Tibial nerve (tissue), 4 donors: Measurements from ENCODE around the gene SELENOH. TPM values are rescaled to one million over a fixed set of nuclear protein-coding genes. Genes with fewer than 3 reads are reported as not detected.
A peak's percentile ranks its signal among the peaks of the same experiment; 100 is the strongest.

Source experiments
- DNase-seq, 2 donors: peaks; one replicate each; pipeline ENCODE4 v3.0.0-alpha.2; 2019; ENCODE audit warnings: low spot score in 2 of 2
- H3K27ac ChIP-seq, 4 donors: fragments of 200-600 bp; sonication (generic) in 3 of 4; one replicate each; pipeline ENCODE4 v1.5.1; 2017 to 2019; ENCODE audit warnings: mild to moderate bottlenecking in 1 of 4
- H3K27me3 ChIP-seq, 2 donors: fragments of 200-600 bp; sonication (generic) in 1 of 2; one replicate each; pipeline versions ENCODE4 v1.5.1 to v1.6.0; 2017 to 2019
- H3K36me3 ChIP-seq, 3 donors: fragments of 200-600 bp; sonication (generic); one replicate each; pipeline ENCODE4 v1.5.1; 2018 to 2019
- H3K4me1 ChIP-seq, 4 donors: fragments of 200-600 bp; sonication (generic) in 3 of 4; one replicate each; pipeline ENCODE4 v1.5.1; 2017 to 2019
- H3K4me3 ChIP-seq, 4 donors: fragments of 200-600 bp; sonication (generic) in 3 of 4; one replicate each; pipeline ENCODE4 v1.5.1; 2017 to 2019; ENCODE audit warnings: mild to moderate bottlenecking in 1 of 4, moderate library complexity in 1 of 4
- H3K9me3 ChIP-seq, 4 donors: fragments of 200-600 bp; sonication (generic) in 3 of 4; one replicate each; pipeline ENCODE4 v1.5.1; 2017 to 2019
- CTCF ChIP-seq, 5 experiments: fragments of 200-600 bp in 3 of 5; fragments of 450-650 bp in 2 of 5; sonication (generic) in 3 of 5; IDR thresholded peaks; one replicate each; pipeline ENCODE4 v1.5.1; 2016 to 2019; ENCODE audit warnings: antibody characterized with exemption in 5 of 5, mild to moderate bottlenecking in 3 of 5, moderate library complexity in 2 of 5
- EP300 ChIP-seq, 2 donors: sonication (generic); formaldehyde crosslinking; IDR thresholded peaks; one replicate each; pipeline ENCODE4 v1.6.1; 2017; ENCODE audit warnings: antibody characterized with exemption in 2 of 2, mild to moderate bottlenecking in 1 of 2
- POLR2A ChIP-seq, 2 donors: fragments of 450-650 bp; IDR thresholded peaks; one replicate each; pipeline ENCODE4 v1.6.1; 2017; ENCODE audit warnings: antibody characterized with exemption in 2 of 2, mild to moderate bottlenecking in 2 of 2, moderate library complexity in 2 of 2
- WGBS, 2 donors: methylation state at CpG; one replicate each; pipeline ENCODE4 v1.1.5; 2018; 5-methylcytosine and 5-hydroxymethylcytosine counted together
- total RNA-seq, 4 donors: library from RNA; depleted of rRNA; stranded (reverse); fragments of >200 nt; gene quantifications; one replicate each; pipeline ENCODE4 v1.1.0, GENCODE V29; 2016

Gene SELENOH
- total RNA-seq, 4 donors from 2014 or later = 78.1 to 146 (median 118) TPM

- DNase-seq = no peak
- H3K4me1 ChIP-seq = peaks cover 0 to 8% (median 0%) of the 10 kb centered on the region in 4 donors
- H3K36me3 ChIP-seq = peaks cover 0 to 43% (median 0%) of the 10 kb centered on the region in 3 donors
- no peak overlapping the region for H3K4me3 ChIP-seq
- no peak overlapping the region for H3K27ac ChIP-seq
- H3K27me3 ChIP-seq = no peaks in the 10 kb centered on the region
- TF ChIP-seq CTCF (IDR thresholded peaks at IDR 0.05) (no peak), EP300 (IDR thresholded peaks at IDR 0.05) (no peak), POLR2A (IDR thresholded peaks at IDR 0.05) (no peak)
- no peaks in the 10 kb centered on the region for H3K9me3 ChIP-seq
These were observed 9.9 kb downstream of the SELENOH start for GRCh38 chr11:57751176-57751575.

GRCh38 chr11:57751676-57752253 is 10.5 kb downstream of the SELENOH start, which contains the start of gene BTBD18:
Gene BTBD18 (minus strand): TSS chr11:57751819. CDS start chr11:57751188, 631 bp downstream.
- no peak for TF ChIP-seq EP300 (IDR thresholded peaks at IDR 0.05)
- TF ChIP-seq CTCF (IDR thresholded peaks at IDR 0.05) = peak; percentile 18 to 52 (median 27)
- no peak for DNase-seq
- H3K27ac ChIP-seq = peak within 1 kb of the TSS in 1 of 4 donors; percentile 20
- peaks cover 0 to 9% (median 0%) of the 10 kb centered on the region in 4 donors for H3K4me1 ChIP-seq
- no peak within 1 kb of the TSS for H3K4me3 ChIP-seq
- H3K36me3 ChIP-seq = peaks cover 0 to 37% (median 0%) of the 10 kb centered on the region in 3 donors
- H3K9me3 ChIP-seq = no peaks in the 10 kb centered on the region
- H3K27me3 ChIP-seq = no peaks in the 10 kb centered on the region
- 46 to 50% methylated on average over 10 of the region's 10 CpGs for WGBS, 2 donors

GRCh38 chr11:57752954-57753353 is 11.7 kb downstream of the SELENOH start:
- H3K27me3 ChIP-seq = no peaks in the 10 kb centered on the region
- 96 to 98% methylated on average over 30 of the region's 30 CpGs for WGBS, 2 donors
- no peak for TF ChIP-seq EP300 (IDR thresholded peaks at IDR 0.05)
- TF ChIP-seq CTCF (IDR thresholded peaks at IDR 0.05) = no peak
- TF ChIP-seq POLR2A (IDR thresholded peaks at IDR 0.05) = no peak
- DNase-seq = no peak
- H3K4me1 ChIP-seq = peaks cover 0 to 16% (median 0%) of the 10 kb centered on the region in 4 donors
- H3K9me3 ChIP-seq = no peaks in the 10 kb centered on the region
- no peak overlapping the region for H3K27ac ChIP-seq
- peaks cover 0 to 26% (median 0%) of the 10 kb centered on the region in 3 donors for H3K36me3 ChIP-seq
- H3K4me3 ChIP-seq = no peak overlapping the region

- WGBS, 2 donors = 92 to 94% methylated on average over 3 of the region's 3 CpGs
- Histone ChIP-seq H3K4me3 (no peak overlapping the region), H3K27me3 (no peaks in the 10 kb centered on the region), H3K4me1 (peaks cover 0 to 8% (median 0%) of the 10 kb centered on the region in 4 donors), H3K27ac (no peak overlapping the region), H3K9me3 (no peaks in the 10 kb centered on the region), H3K36me3 (peaks cover 0 to under 1% (median 0%) of the 10 kb centered on the region in 3 donors)
- no peak for DNase-seq
- no peak for TF ChIP-seq POLR2A (IDR thresholded peaks at IDR 0.05)
- no peak for TF ChIP-seq EP300 (IDR thresholded peaks at IDR 0.05)
- no peak for TF ChIP-seq CTCF (IDR thresholded peaks at IDR 0.05)
These were observed 16.9 kb downstream of the SELENOH start for GRCh38 chr11:57758174-57758573.

- peaks cover 0 to 34% (median 24%) of the 10 kb centered on the region in 4 donors for H3K4me1 ChIP-seq
These were observed 20.3 kb downstream of the SELENOH start, which contains the start of gene CTNND1 for GRCh38 chr11:57761301-57762234. Gene CTNND1 (plus strand): TSS chr11:57761802. CDS start chr11:57791479, 29,677 bp downstream.

More at GRCh38 chr11:57761301-57762234, 20.3 kb downstream of the SELENOH start, which contains the start of gene CTNND1:
- H3K27me3 ChIP-seq = no peaks in the 10 kb centered on the region
- H3K4me3 ChIP-seq = peak within 1 kb of the TSS; percentile 48 to 65 (median 60)
- DNase-seq = peak; percentile 79 to 90
- no peaks in the 10 kb centered on the region for H3K9me3 ChIP-seq
- 2 to 3% methylated on average over 13 of the region's 13 CpGs for WGBS, 2 donors
- H3K36me3 ChIP-seq = no peaks in the 10 kb centered on the region
- H3K27ac ChIP-seq = peak within 1 kb of the TSS; percentile 83 to 97 (median 92)
- TF ChIP-seq POLR2A (IDR thresholded peaks at IDR 0.05) = peak; percentile 81 to 85
- TF ChIP-seq EP300 (IDR thresholded peaks at IDR 0.05) = peak; percentile 48 to 99
- peak in 1 of 5 experiments; percentile 41 for TF ChIP-seq CTCF (IDR thresholded peaks at IDR 0.05)
